DMS153 treated with DMSO at 0.1 percent for 48 hours (cell line): ENCODE measurements around the gene WDFY1.
"Not testable (repeated sequence)": the region's sequence is repeated elsewhere in the genome, so short reads cannot be mapped to it uniquely, and the experiment has no call there.

Experiments
- DNase-seq: peaks from one replicate; lab custom pipeline; 2025; ENCODE audit not compliant: unreplicated experiment; lab: John Stamatoyannopoulos, UW

The WDFY1 gene

DNA sequence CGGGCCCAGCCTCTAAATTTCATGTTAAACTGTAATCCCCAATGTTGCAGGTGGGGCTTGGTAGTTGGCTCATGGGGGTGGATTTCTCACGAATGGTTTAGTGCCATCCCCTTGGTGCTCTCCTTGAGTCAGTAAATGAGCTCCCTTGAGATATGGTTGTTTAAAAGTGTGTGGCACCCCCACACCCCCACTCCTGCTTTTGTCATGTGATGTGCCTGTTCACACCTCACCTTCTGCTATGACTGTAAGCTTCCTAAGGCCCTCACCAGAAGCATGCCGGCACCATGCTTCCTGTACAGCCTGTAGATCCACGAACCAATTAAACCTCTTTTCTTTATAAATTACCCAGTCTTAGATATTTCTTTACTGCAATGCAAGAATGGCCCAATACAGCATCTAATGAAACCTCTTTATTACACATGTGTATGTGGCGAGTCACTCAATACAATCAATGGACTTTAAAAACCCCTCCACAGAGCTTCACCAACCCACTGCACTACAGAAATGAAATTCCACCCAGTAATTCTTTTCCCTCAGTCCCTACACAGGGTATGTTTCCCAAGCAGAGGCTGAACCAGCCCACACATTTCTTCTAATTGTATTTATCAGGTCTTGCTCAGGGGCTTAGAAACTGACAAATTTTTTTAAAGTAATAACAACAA is 47.3 kb downstream of the WDFY1 start:
- DNase-seq, result no peak

GRCh38 chr2:223896833-223897311 is 48.3 kb downstream of the WDFY1 start:
- DNase-seq, result no peak

GRCh38 chr2:223894968-223895367 is 50.2 kb downstream of the WDFY1 start:
- DNase-seq, result no peak

DNA sequence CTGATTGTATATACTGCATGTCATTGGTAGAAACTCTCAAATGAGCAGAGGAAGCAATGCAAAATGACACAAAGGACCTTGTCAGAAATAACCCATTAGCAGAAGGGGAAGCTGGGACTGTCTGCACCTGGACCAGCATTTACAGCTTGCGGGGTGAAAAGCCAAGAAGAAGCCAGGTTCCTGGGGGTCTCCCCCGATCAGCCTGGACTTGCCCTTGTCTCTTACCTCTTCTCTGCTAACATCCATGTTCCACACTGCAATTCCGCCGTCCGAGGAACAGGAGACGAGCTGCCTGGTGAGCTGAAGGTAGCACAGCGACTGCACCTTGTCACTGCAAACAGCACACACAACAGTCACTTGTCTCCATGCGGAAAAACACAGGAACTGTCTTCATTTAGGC is 51.1 kb downstream of the WDFY1 start:
- DNase-seq, result no peak

- no peak for DNase-seq
Observed at GRCh38 chr2:223890721-223891120, 54.4 kb downstream of the WDFY1 start.

DNA sequence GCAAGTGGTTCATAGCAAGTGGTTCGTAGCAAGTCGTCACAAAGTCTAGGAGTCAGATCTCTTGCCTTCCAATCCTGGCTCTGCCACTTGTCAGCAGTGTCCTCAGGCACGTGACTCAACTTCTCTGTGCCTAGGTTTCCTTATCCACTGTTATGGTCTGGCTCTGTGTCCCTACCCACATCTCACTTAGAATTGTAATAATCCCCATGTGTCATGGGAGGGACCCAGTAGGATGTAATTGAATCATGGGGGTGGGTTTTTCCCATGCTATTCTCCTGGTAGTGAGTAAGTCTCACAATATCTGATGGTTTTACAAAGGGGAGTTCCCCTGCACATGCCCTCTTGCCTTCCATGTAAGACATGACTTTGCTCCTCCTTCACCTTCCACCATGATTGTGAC is 55.9 kb downstream of the WDFY1 start:
- no peak for DNase-seq

GRCh38 chr2:223888251-223888650 is 56.9 kb downstream of the WDFY1 start:
- DNase-seq, result no peak

GRCh38 chr2:223887127-223887526 is 58.0 kb downstream of the WDFY1 start:
- DNase-seq, result no peak

DNA sequence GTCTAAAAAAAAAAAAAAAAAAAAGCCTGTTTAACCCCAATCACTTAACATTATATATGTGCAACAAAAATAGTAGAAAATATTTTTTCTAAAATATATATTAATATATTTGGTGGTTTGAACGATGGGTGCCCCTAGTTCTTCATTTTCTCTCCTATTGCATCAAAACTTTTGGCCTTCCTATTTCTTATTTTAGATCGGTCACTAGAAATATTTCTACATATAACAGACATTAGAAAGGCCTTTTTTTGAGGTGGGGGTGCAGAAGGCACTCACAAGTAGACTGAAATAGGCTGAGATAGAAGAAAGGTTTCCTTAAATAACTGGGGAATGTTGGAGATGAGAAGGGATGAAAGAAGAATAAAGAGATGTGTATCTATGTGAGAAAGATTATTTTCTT is 58.4 kb downstream of the WDFY1 start:
- no peak for DNase-seq

GRCh38 chr2:223884399-223884798 is 60.7 kb downstream of the WDFY1 start:
- DNase-seq, result no peak

GRCh38 chr2:223882715-223883114 is 62.4 kb downstream of the WDFY1 start:
- DNase-seq, result no peak

GRCh38 chr2:223880796-223881195 is 64.3 kb downstream of the WDFY1 start:
- DNase-seq, result no peak

DNA sequence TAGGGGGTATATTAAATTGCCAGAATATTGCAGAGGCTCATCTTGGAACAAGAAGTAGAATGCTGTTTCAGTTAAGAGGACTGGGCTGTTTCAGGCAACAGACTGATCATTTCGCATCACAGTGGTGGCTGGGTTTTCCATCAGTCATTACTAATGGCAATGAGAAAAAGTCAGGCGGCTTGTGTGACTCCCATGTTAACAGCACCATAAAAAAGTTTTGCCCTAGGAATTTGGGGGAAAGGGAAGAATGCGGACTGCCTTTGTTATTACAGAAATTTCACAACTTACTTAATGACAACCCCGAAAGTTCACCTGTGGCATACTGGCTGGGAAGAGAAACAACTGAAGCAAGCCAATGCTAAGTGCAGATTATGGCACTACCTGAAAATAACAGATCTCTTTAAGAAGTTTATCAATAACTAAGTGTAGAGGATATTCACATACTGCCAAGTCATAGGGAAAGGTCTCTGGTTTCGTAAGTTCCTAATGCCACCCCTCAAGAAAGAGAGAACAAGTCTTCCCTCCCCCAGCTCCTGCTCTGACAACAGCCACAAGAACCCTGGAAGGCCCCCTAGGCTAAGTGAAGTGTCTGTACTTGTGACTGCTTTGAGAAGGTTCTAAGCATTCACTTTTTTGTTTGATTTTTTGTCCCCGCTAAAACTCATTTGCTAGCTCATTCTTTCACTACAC is 67.3 kb downstream of the WDFY1 start:
- no peak for DNase-seq

DNA sequence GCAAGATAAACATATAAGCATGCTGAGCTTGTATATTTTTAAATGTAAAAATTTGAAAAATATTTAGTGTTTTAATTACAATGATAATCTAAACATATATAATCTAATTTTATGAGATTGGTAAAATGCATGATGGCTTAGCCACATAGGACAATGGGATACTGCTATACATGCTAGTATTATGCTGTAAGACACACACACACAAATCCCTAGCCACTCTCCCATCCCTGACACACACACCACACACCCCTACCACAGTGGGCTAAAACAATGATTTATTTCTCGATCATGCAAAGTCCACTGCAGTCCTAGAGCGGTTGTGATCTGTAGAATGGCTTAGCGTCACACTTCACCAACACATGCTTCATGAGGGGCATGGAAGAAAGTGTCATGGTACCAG is 71.5 kb downstream of the WDFY1 start:
- no peak for DNase-seq

GRCh38 chr2:223872772-223873171 is 72.4 kb downstream of the WDFY1 start:
- DNase-seq, result not testable (repeated sequence)

GRCh38 chr2:223871661-223872060 is 73.5 kb downstream of the WDFY1 start:
- not testable (repeated sequence) for DNase-seq

GRCh38 chr2:223870840-223871611 is 74.1 kb downstream of the WDFY1 start:
- DNase-seq, result no peak

- no peak for DNase-seq
Observed at GRCh38 chr2:223868005-223868404, 77.1 kb downstream of the WDFY1 start.

- no peak for DNase-seq
Observed at GRCh38 chr2:223865907-223866508, 79.1 kb downstream of the WDFY1 start.

DNA sequence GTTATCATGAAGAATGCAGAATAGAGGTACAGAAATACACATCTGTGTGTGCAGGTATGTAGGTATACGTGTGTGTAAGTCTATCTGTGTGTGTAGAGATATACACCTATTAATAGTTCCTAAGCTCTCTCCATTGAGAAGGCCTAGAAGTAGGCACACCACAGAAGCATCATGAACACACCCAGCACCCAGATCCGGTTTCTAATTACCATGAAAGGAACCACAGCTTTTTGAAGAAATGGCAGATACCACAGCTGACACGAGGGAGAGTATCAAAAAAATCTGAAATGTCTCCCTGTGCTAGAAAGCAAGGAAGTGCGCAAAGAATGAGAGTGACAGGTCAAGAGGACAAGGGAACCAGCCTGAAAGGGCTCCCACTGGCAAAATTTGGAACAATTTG is 80.0 kb downstream of the WDFY1 start:
- DNase-seq, result no peak

DNA sequence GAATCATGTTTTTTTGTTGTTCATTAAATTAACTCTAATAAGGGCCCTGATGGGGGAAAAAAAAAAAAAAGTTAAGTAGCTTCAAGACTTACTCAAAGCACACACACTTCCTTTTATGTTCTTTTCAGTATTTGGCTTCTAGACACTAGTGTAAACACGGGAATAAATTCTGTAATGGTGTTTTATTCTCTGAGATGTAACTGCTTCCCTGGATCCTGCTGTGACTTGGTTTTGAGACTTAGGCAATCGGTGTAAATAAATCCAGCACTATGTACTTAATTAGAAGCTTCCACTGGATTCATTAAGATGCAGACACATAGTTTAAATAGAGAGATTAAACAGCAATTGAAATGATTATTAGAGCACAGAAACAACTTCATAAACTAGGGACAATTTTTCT is 81.6 kb downstream of the WDFY1 start:
- no peak for DNase-seq
